IPS-15b (cell line): ENCODE results near the gene NUDT8.
"Not testable (repeated sequence)": the region's sequence is repeated elsewhere in the genome, so short reads cannot be mapped to it uniquely, and the experiment has no call there.

ENCODE experiments used
- H3K27me3 ChIP-seq: one replicate; pipeline ENCODE4 v1.6.1; 2013; ENCODE audit warnings: low read length; ENCODE audit not compliant: control insufficient read depth, insufficient read depth
- H3K36me3 ChIP-seq: one replicate; pipeline ENCODE4 v1.6.1; 2013; ENCODE audit warnings: low read length; ENCODE audit not compliant: control insufficient read depth, insufficient read depth
- H3K4me1 ChIP-seq: one replicate; pipeline ENCODE4 v1.6.1; 2013; ENCODE audit warnings: mild to moderate bottlenecking, low read length; ENCODE audit not compliant: control insufficient read depth, insufficient read depth
- H3K4me3 ChIP-seq: one replicate; pipeline ENCODE4 v1.5.1; 2013; ENCODE audit warnings: low read depth, low read length
- H3K9ac ChIP-seq: one replicate; pipeline ENCODE4 v1.6.1; 2013; ENCODE audit warnings: low read depth, mild to moderate bottlenecking, low read length
- H3K9me3 ChIP-seq: one replicate; pipeline ENCODE4 v1.6.1; 2013; ENCODE audit warnings: mild to moderate bottlenecking, low read length; ENCODE audit not compliant: control insufficient read depth, insufficient read depth

NUDT8 gene

GRCh38 chr11:67610302-67610868 is 19.4 kb downstream of the NUDT8 start:
- Histone ChIP-seq H3K4me3 (no peak overlapping the region), H3K36me3 (peaks cover 41% of the 10 kb centered on the region), H3K27me3 (no peaks in the 10 kb centered on the region), H3K4me1 (peaks cover 15% of the 10 kb centered on the region), H3K9ac (no peak overlapping the region), H3K9me3 (no peaks in the 10 kb centered on the region)

- Histone ChIP-seq H3K9ac (no peak overlapping the region), H3K9me3 (no peaks in the 10 kb centered on the region), H3K4me3 (no peak overlapping the region), H3K36me3 (peaks cover 41% of the 10 kb centered on the region), H3K27me3 (peaks cover 2% of the 10 kb centered on the region), H3K4me1 (peaks cover 20% of the 10 kb centered on the region)
Measured at GRCh38 chr11:67609316-67609715, 20.4 kb downstream of the NUDT8 start.

GRCh38 chr11:67608486-67608885 is 21.3 kb downstream of the NUDT8 start:
- Histone ChIP-seq H3K27me3 (peaks cover 2% of the 10 kb centered on the region), H3K9ac (no peak overlapping the region), H3K4me3 (no peak overlapping the region), H3K4me1 (peaks cover 19% of the 10 kb centered on the region), H3K9me3 (no peaks in the 10 kb centered on the region), H3K36me3 (peaks cover 40% of the 10 kb centered on the region)

- H3K27me3 ChIP-seq: peaks cover 2% of the 10 kb centered on the region
Measured at GRCh38 chr11:67607507-67607906, 22.2 kb downstream of the NUDT8 start.

GRCh38 chr11:67606492-67607295 is 23.0 kb downstream of the NUDT8 start, which contains the start of gene NDUFV1:
TSS of gene NDUFV1 (plus strand) at chr11:67606936. CDS start at chr11:67607005, 69 bp downstream.
- peaks cover 2% of the 10 kb centered on the region for H3K27me3 ChIP-seq
- peak within 1 kb of the TSS; percentile 73 for H3K9ac ChIP-seq
- peaks cover 27% of the 10 kb centered on the region for H3K4me1 ChIP-seq
- peaks cover 33% of the 10 kb centered on the region for H3K36me3 ChIP-seq
- peak within 1 kb of the TSS; percentile 88 for H3K4me3 ChIP-seq
- H3K9me3 ChIP-seq: no peaks in the 10 kb centered on the region

More at GRCh38 chr11:67607507-67607906, 22.2 kb downstream of the NUDT8 start:
- Histone ChIP-seq H3K4me3 (peak overlapping the region; percentile 88), H3K4me1 (peaks cover 25% of the 10 kb centered on the region), H3K9ac (peak overlapping the region; percentile 73), H3K9me3 (no peaks in the 10 kb centered on the region), H3K36me3 (peaks cover 34% of the 10 kb centered on the region)

GRCh38 chr11:67606093-67606491 is 23.6 kb downstream of the NUDT8 start:
- Histone ChIP-seq H3K9me3 (no peaks in the 10 kb centered on the region), H3K9ac (peak overlapping the region; percentile 60), H3K27me3 (peaks cover 2% of the 10 kb centered on the region), H3K36me3 (peaks cover 27% of the 10 kb centered on the region), H3K4me3 (peak overlapping the region; percentile 88), H3K4me1 (peaks cover 27% of the 10 kb centered on the region)

- no peaks in the 10 kb centered on the region for H3K9me3 ChIP-seq
- H3K36me3 ChIP-seq: peaks cover 21% of the 10 kb centered on the region
- H3K4me1 ChIP-seq: peaks cover 27% of the 10 kb centered on the region
- peak overlapping the region; percentile 88 for H3K4me3 ChIP-seq
- H3K9ac ChIP-seq: no peak overlapping the region
- peaks cover 2% of the 10 kb centered on the region for H3K27me3 ChIP-seq
Measured at GRCh38 chr11:67605231-67606011, 24.3 kb downstream of the NUDT8 start.

- H3K36me3 ChIP-seq: peaks cover 16% of the 10 kb centered on the region
- H3K9ac ChIP-seq: no peak overlapping the region
- H3K4me1 ChIP-seq: peaks cover 27% of the 10 kb centered on the region
- peaks cover 2% of the 10 kb centered on the region for H3K27me3 ChIP-seq
- peak overlapping the region; percentile 16 for H3K4me3 ChIP-seq
- no peaks in the 10 kb centered on the region for H3K9me3 ChIP-seq
Measured at GRCh38 chr11:67604815-67605214, 24.9 kb downstream of the NUDT8 start.

- H3K9me3 ChIP-seq, H3K27me3 ChIP-seq: not testable (repeated sequence)
- H3K36me3 ChIP-seq: peaks cover 10% of the 10 kb centered on the region
- peak overlapping the region; percentile 56 for H3K9ac ChIP-seq
- peak overlapping the region; percentile 16 for H3K4me3 ChIP-seq
- H3K4me1 ChIP-seq: peaks cover 27% of the 10 kb centered on the region
Measured at GRCh38 chr11:67604119-67604518, 25.6 kb downstream of the NUDT8 start.

- no peaks in the 10 kb centered on the region for H3K9me3 ChIP-seq
- no peak overlapping the region for H3K4me3 ChIP-seq
- no peak overlapping the region for H3K9ac ChIP-seq
- peaks cover 2% of the 10 kb centered on the region for H3K27me3 ChIP-seq
- peaks cover 27% of the 10 kb centered on the region for H3K4me1 ChIP-seq
- H3K36me3 ChIP-seq: no peaks in the 10 kb centered on the region
Measured at GRCh38 chr11:67601098-67601497, 28.6 kb downstream of the NUDT8 start.

GRCh38 chr11:67600324-67601029 is 29.3 kb downstream of the NUDT8 start:
- Histone ChIP-seq H3K27me3 (peaks cover 2% of the 10 kb centered on the region), H3K4me1 (peaks cover 23% of the 10 kb centered on the region), H3K4me3 (no peak overlapping the region), H3K9ac (no peak overlapping the region), H3K9me3 (no peaks in the 10 kb centered on the region), H3K36me3 (no peaks in the 10 kb centered on the region)
